Mesenchymal stem cell (in vitro differentiated cells and primary cell): ENCODE measurements around the gene WWOX.

ENCODE experiments used
- DNase-seq: peaks from one replicate; pipeline ENCODE4 v3.0.0-alpha.2; 2013
- H2AFZ ChIP-seq: one replicate; pipeline ENCODE4 v1.6.1; 2013; ENCODE audit warnings: low read depth, mild to moderate bottlenecking, control low read depth, inconsistent platforms, low read length, moderate library complexity
- H2AK5ac ChIP-seq: 2 replicates; pipeline ENCODE4 v1.6.1; 2013; ENCODE audit warnings: low read length, moderate library complexity, mild to moderate bottlenecking, inconsistent platforms; ENCODE audit not compliant: severe bottlenecking
- H2BK120ac ChIP-seq: one replicate; pipeline ENCODE4 v1.6.1; 2013; ENCODE audit warnings: low read depth, mild to moderate bottlenecking, inconsistent platforms, low read length, moderate library complexity
- H2BK12ac ChIP-seq, 2 experiments: one replicate each; pipeline ENCODE4 v1.6.1; 2013; ENCODE audit warnings: inconsistent platforms in 2 of 2, low read length in 2 of 2, mild to moderate bottlenecking in 2 of 2, moderate library complexity in 2 of 2, control low read depth in 1 of 2
- H2BK15ac ChIP-seq: one replicate; pipeline ENCODE4 v1.6.1; 2013; ENCODE audit warnings: mild to moderate bottlenecking, low read depth, inconsistent platforms; ENCODE audit not compliant: poor library complexity, severe bottlenecking
- H2BK5ac ChIP-seq: 2 replicates; pipeline ENCODE4 v1.6.1; 2013; ENCODE audit warnings: low read depth, mild to moderate bottlenecking, low read length, control low read depth, inconsistent platforms; ENCODE audit not compliant: poor library complexity, severe bottlenecking
- H3K14ac ChIP-seq, 2 experiments: one replicate each; pipeline ENCODE4 v1.6.1; 2013; ENCODE audit warnings: inconsistent platforms in 2 of 2, low read length in 2 of 2, control low read depth in 1 of 2, mild to moderate bottlenecking in 1 of 2, moderate library complexity in 1 of 2
- H3K18ac ChIP-seq, 2 experiments: one replicate each; pipeline ENCODE4 v1.6.1; 2013; ENCODE audit warnings: inconsistent platforms in 2 of 2, low read length in 2 of 2, control low read depth in 1 of 2, low read depth in 1 of 2, mild to moderate bottlenecking in 1 of 2
- H3K23ac ChIP-seq, 2 experiments: one replicate each; pipeline ENCODE4 v1.6.1; 2013; ENCODE audit warnings: inconsistent platforms in 2 of 2, low read length in 2 of 2, mild to moderate bottlenecking in 2 of 2, moderate library complexity in 2 of 2, control low read depth in 1 of 2
- H3K27ac ChIP-seq: 2 replicates; pipeline ENCODE4 v1.5.1; 2013; ENCODE audit warnings: mild to moderate bottlenecking, moderate library complexity, low read length, control low read depth, inconsistent platforms; ENCODE audit not compliant: poor library complexity, severe bottlenecking
- H3K27me3 ChIP-seq, 2 experiments: 2 replicates each; pipeline versions ENCODE4 v1.6.1 to v1.7.0; 2013; ENCODE audit warnings: low read length in 2 of 2, mild to moderate bottlenecking in 2 of 2, moderate library complexity in 2 of 2, control low read depth in 1 of 2, inconsistent platforms in 1 of 2; ENCODE audit not compliant: control insufficient read depth in 1 of 2, insufficient read depth in 1 of 2
- H3K36me3 ChIP-seq, 2 experiments: 2 replicates each; pipeline versions ENCODE4 v1.6.1 to v1.7.0; 2013; ENCODE audit warnings: low read length in 2 of 2, control low read depth in 1 of 2, inconsistent platforms in 1 of 2, low read depth in 1 of 2, mild to moderate bottlenecking in 1 of 2; ENCODE audit not compliant: insufficient read depth in 2 of 2, control insufficient read depth in 1 of 2
- H3K4ac ChIP-seq, 2 experiments: one replicate each; pipeline ENCODE4 v1.6.1; 2013; ENCODE audit warnings: inconsistent platforms in 2 of 2, low read length in 2 of 2, mild to moderate bottlenecking in 2 of 2, moderate library complexity in 2 of 2, control low read depth in 1 of 2, low read depth in 1 of 2
- H3K4me1 ChIP-seq: 2 replicates; pipeline ENCODE4 v1.6.1; 2013; ENCODE audit warnings: low read depth, low read length, control low read depth; ENCODE audit not compliant: control insufficient read depth, insufficient read depth
- H3K4me2 ChIP-seq: 2 replicates; pipeline ENCODE4 v1.6.1; 2013; ENCODE audit warnings: low read length, mild to moderate bottlenecking, inconsistent platforms; ENCODE audit not compliant: poor library complexity, severe bottlenecking
- H3K4me3 ChIP-seq, 2 experiments: 2 replicates each; pipeline versions ENCODE4 v1.5.1 to v1.7.0; 2013; ENCODE audit warnings: low read length in 2 of 2, mild to moderate bottlenecking in 2 of 2, control low read depth in 1 of 2, low read depth in 1 of 2; ENCODE audit not compliant: insufficient read depth in 1 of 2
- H3K79me1 ChIP-seq: replicated peaks from 2 replicates; pipeline ENCODE4 v1.6.1; 2013; ENCODE audit warnings: mild to moderate bottlenecking, control low read depth, low read length, inconsistent platforms; ENCODE audit not compliant: poor library complexity, severe bottlenecking
- H3K9ac ChIP-seq: 2 replicates; pipeline ENCODE4 v1.7.0; 2013; ENCODE audit warnings: mild to moderate bottlenecking, low read length, moderate library complexity
- H3K9me3 ChIP-seq: 2 replicates; pipeline ENCODE4 v1.7.0; 2013; ENCODE audit warnings: mild to moderate bottlenecking, low read length; ENCODE audit not compliant: control insufficient read depth
- H4K8ac ChIP-seq: one replicate; pipeline ENCODE4 v1.6.1; 2013; ENCODE audit warnings: inconsistent platforms, mild to moderate bottlenecking, low read length, moderate library complexity
- H4K91ac ChIP-seq: one replicate; pipeline ENCODE4 v1.6.1; 2013; ENCODE audit warnings: mild to moderate bottlenecking, low read length, inconsistent platforms
- WGBS: methylation state at CpG from one replicate; pipeline ENCODE4 v1.1.7; 2013; ENCODE audit warnings: mixed read lengths; 5-methylcytosine and 5-hydroxymethylcytosine counted together

Gene WWOX

DNA sequence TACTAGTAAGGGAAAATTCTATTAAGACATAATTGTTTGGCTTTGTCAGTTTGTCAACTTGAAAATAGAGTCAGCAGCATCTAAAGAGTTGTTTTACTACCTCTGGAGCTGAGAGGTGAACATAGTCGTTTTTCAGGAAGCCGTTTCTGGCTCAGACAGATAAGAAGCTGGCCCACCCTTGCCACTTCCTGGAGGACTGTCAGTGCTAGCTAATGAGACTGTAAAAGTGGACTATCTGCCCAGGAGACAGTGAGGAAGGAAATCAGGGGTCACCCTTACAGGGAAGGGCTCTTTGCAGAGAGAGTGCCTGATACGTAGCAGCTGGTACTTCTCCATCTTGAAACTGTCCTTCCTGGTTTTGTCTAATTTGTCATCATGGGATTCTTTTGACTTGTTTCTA, 328.7 kb downstream of the WWOX start:
- Histone ChIP-seq H3K36me3 (peaks cover 0 to 2% of the 10 kb centered on the region in 2 experiments), H3K4me2 (no peak overlapping the region), H3K79me1 (no peaks in the 10 kb centered on the region), H3K18ac (no peak overlapping the region), H2BK12ac (peak overlapping the region in 1 of 2 experiments; percentile 81), H2BK15ac (no peak overlapping the region), H3K4me3 (no peak overlapping the region), H4K8ac (peak overlapping the region; percentile 14), H3K27me3 (no peaks in the 10 kb centered on the region), H3K9ac (no peak overlapping the region), H3K14ac (peak overlapping the region in 1 of 2 experiments; percentile 88), H3K9me3 (no peaks in the 10 kb centered on the region), H2AFZ (peak overlapping the region; percentile 46), H2BK120ac (no peak overlapping the region), H3K23ac (peak overlapping the region in 1 of 2 experiments; percentile 53), H3K27ac (no peak overlapping the region), H2AK5ac (no peak overlapping the region), H3K4ac (no peak overlapping the region), H4K91ac (no peak overlapping the region), H3K4me1 (peaks cover 2% of the 10 kb centered on the region), H2BK5ac (no peak overlapping the region)
- DNase-seq: no peak
- 28% methylated on average over 3 of the region's 3 CpGs for WGBS

DNA sequence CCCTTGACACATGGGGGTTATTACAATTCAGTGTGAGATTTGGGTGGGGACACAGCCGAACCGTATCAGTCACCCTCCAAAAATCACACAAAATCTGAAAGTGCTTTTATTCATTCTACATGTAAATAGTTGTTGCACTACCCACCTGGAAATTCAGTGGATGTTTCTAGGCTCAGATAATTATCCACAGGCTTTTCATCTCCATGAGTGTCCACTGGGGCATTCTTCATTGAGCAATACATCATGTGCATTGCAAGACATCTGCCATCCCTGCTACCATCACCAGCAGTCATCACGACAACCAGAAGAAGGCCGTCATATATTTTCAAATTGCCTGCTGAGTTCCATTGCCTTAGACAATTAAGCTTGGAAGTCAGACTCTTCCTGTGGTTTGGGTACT, 330.8 kb downstream of the WWOX start:
- Histone ChIP-seq H3K4me1 (peaks cover 5% of the 10 kb centered on the region), H2BK15ac (no peak overlapping the region), H3K23ac (no peak overlapping the region), H3K27me3 (no peaks in the 10 kb centered on the region), H2AK5ac (no peak overlapping the region), H2BK120ac (no peak overlapping the region), H3K9me3 (no peaks in the 10 kb centered on the region), H3K4me2 (no peak overlapping the region), H2BK5ac (no peak overlapping the region), H3K36me3 (peaks cover 0 to 2% of the 10 kb centered on the region in 2 experiments), H3K27ac (no peak overlapping the region), H3K18ac (no peak overlapping the region), H2AFZ (no peak overlapping the region), H3K79me1 (no peaks in the 10 kb centered on the region), H3K4ac (peak overlapping the region in 1 of 2 experiments; percentile 24), H3K9ac (no peak overlapping the region), H4K91ac (no peak overlapping the region), H3K4me3 (no peak overlapping the region), H4K8ac (no peak overlapping the region), H2BK12ac (no peak overlapping the region), H3K14ac (no peak overlapping the region)
- DNase-seq: no peak
- WGBS: 86% methylated on average over 4 of the region's 4 CpGs

DNA sequence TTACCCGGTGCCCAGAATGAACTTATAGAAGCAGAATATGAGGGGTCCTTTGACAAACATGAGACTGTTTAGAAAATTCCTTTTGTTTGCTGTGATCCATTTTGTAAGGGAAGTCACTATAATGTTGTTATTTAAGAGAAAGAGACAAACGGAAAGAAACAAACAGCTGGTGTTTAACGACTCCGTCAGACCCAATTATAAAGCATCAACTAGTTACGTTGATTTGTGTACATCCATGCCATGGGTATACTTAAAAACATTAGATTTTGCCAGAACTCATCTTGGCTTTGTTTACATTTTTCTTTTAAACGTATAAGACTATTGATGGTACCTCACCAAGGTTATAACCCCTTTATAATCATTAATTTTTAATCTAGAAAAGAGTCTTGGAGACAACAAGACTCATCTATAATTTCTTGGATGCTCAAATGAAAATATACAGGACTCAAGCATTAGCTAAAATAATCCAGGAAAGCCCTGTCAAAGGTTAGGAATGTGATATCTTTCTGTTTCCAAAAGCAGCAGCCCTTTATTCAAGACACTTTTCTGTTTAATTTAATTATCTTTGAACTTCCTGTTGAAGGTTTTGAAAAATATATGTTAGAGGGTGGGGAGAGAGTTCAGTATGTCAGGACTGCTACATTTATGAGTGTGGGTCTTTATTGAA, 331.7 kb downstream of the WWOX start:
- Histone ChIP-seq H4K8ac (no peak overlapping the region), H3K9ac (no peak overlapping the region), H4K91ac (no peak overlapping the region), H3K36me3 (peaks cover 0 to 2% of the 10 kb centered on the region in 2 experiments), H3K79me1 (no peaks in the 10 kb centered on the region), H2AFZ (no peak overlapping the region), H2BK120ac (no peak overlapping the region), H2BK12ac (no peak overlapping the region), H3K9me3 (no peaks in the 10 kb centered on the region), H3K14ac (no peak overlapping the region), H3K27me3 (no peaks in the 10 kb centered on the region), H3K4ac (no peak overlapping the region), H2BK15ac (no peak overlapping the region), H2AK5ac (no peak overlapping the region), H3K27ac (no peak overlapping the region), H3K23ac (no peak overlapping the region), H2BK5ac (no peak overlapping the region), H3K4me2 (no peak overlapping the region), H3K4me3 (no peak overlapping the region), H3K4me1 (peaks cover 5% of the 10 kb centered on the region), H3K18ac (no peak overlapping the region)
- no peak for DNase-seq
- WGBS: 89% methylated on average over 5 of the region's 6 CpGs

DNA sequence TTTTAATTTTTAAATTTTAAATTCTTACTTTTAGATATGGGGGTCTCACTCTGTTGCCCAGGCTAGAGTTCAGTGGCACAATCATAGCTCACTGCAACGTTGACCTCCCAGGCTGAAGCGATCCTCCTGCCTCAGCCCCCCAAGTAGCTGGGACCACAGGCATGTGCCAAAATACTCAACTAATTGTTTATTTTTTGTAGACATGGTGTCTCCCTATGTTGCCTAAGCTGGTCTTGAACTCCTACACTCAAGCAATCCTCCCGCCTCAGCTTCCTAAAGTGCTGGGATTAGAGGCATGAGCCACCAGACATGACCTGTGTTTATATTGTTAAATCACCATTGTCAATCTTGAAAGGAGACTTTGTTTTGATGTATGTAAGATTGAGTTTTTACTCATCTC, 332.2 kb downstream of the WWOX start:
- Histone ChIP-seq H3K27me3 (no peaks in the 10 kb centered on the region), H2BK120ac (no peak overlapping the region), H3K4me3 (no peak overlapping the region), H3K4me1 (peaks cover 5% of the 10 kb centered on the region), H3K27ac (no peak overlapping the region), H3K36me3 (peaks cover 0 to 2% of the 10 kb centered on the region in 2 experiments), H3K4ac (no peak overlapping the region), H3K23ac (no peak overlapping the region), H2BK12ac (no peak overlapping the region), H3K9me3 (no peaks in the 10 kb centered on the region), H3K79me1 (no peaks in the 10 kb centered on the region), H2BK5ac (no peak overlapping the region), H3K14ac (no peak overlapping the region), H2AK5ac (no peak overlapping the region), H4K91ac (no peak overlapping the region), H3K9ac (no peak overlapping the region), H3K18ac (no peak overlapping the region), H2BK15ac (no peak overlapping the region), H4K8ac (no peak overlapping the region), H3K4me2 (no peak overlapping the region), H2AFZ (no peak overlapping the region)
- DNase-seq: no peak
- WGBS: 90% methylated on average over 3 of the region's 3 CpGs
